ENCODE measurements around the gene PCGF1.
"Not testable (repeated sequence)": the region's sequence is repeated elsewhere in the genome, so short reads cannot be mapped to it uniquely, and the experiment has no call there.

Gene PCGF1

DNA sequence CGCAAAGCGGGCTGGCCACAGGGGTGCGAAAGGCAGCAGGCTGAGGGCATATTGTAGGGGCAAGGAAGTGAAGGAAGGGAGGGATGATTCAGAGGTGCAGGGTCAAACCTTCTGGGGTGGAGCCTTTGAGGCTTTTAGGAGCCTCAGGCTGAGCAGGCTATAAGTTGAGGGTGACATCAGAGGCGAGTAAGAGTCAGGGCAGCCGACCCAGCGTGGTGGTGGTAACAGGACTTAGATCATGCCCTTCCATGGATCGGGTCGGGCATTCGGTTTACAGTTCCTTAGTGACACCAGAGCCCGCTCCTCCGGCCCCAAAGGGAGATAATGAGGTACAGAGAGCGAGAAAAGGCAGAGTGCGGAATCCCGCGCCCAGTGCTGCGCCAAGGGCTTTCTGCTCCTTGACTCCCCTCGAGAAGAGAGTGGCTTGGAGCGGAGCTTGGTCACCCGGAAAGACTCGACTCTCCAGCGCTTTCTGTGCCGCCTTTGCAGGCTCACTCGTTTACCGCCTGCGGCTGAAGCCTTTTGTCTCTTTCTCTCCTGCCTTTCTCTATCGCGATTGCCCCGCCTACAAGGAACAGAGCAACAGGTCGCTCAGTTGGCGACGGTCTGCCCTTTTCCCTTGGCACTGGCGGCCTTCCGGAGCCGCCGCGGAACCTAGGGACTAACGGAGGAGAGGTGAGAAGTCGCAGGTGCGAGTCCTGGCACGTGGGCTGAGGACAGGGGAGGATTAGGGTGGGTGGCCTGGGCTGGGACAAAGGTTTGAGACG lies 8.8 kb downstream of the PCGF1 start:
- DNase-seq: peak; percentile 53

DNA sequence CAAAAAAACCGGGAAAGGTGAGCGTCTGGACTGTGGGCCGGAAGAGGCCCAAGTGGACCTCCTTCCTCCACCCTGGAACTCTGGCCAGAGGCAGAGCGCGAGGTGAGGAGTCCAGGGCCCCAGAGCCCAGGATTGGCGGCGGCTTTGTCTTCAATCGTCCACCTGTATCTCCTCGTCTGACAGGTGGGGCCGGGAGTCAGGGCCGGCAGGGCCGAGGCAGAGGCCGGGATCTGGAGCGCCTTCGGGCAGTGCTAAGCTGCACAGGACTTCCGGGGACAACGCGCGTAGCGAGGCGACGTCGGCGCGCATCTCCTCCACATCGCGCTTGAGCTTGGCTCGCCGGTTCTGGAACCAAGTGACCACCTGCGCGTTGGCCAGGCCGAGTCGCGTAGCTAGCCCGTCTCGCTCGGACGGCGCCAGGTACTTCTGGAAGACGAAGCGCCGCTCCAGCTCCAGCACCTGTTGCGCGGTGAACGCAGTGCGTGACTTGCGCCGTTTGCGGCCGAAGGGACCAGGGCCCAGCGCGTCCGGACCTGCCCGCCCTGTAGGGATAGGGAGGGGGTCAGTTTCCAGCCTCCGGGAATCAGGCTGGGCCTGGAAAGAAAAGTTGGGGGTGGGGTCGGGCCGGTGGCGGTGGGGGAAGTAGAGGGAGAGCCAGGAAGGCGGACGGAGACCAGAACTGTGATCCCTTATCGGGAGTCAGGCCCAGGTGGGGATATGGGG lies 9.6 kb downstream of the PCGF1 start:
- peak; percentile 33 for DNase-seq

DNA sequence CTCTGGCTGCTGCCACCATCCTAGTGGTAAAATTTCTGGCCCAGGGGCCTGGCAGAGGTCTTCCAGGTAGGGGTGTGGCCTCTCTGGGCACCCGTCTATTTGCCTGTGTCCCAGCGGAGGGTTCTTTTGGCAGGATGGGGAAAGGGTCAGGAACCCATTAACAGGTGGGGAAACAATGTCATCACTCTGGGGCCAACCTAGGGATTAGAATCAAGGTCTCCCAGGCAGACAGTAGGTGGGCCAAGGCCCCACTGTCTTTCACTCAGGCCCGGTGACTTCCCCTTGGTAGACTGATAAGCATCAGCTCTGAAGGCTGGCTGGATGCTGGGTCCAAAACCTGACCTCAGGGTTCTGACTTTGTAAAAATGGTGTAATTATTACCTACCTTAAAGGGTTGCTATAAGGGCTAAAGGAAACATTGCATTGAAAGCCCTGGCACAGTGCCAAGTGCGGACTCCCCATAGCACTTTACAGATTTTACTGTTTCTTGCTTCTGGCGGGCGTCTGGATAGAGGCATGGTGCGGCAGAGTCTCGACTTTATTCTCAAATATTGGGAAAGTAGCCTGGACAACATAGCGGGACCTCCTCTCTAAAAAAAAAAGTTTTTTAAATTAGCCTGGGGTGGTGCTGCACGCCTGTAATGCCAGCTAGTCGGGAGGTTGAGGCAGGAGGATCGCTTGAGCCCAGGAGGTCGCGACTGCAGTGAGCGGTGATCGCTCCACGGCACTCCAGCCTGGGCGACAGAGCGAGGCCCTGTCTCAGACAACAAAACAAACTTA lies 10.3 kb downstream of the PCGF1 start:
- no peak for DNase-seq

DNA sequence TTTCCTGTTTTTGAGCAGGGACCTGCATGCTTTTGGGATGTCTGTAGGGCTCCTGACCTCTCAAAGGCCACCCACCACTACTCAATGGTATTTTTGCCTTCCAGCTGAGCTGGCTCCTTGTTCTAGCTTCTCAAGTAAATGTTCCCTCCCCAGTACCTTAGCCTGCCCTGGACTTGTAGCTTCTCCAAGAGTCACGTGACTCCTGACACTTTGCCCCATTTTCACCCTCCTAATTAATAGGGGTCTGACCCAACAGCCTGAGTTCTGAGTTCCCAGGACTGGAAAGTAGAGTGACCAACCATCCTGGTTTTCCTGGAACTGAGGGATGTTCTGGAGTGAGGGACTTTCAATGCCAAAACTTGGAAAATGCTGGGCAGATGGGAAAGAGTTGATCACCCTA lies 12.1 kb downstream of the PCGF1 start:
- no peak for DNase-seq

DNA sequence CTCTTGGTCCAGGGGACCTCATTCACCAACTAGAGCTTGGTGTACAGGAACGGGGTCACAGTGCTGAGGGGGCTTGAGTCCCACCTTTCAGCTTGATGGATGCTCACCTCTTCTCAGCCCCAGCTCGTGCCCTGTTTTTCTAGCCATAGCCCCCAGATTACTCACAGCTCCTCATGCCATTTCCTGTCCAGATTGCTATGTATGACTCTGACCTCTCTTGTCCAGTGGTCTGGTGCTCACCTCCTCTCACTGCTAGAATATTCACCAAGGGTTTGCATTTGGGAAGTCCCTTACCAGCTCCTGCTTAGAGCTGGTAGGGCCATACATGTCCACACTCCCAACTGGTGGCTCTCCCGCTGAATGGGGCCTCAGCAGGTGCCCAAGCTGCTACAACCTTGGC lies 13.9 kb downstream of the PCGF1 start:
- no peak for DNase-seq

DNA sequence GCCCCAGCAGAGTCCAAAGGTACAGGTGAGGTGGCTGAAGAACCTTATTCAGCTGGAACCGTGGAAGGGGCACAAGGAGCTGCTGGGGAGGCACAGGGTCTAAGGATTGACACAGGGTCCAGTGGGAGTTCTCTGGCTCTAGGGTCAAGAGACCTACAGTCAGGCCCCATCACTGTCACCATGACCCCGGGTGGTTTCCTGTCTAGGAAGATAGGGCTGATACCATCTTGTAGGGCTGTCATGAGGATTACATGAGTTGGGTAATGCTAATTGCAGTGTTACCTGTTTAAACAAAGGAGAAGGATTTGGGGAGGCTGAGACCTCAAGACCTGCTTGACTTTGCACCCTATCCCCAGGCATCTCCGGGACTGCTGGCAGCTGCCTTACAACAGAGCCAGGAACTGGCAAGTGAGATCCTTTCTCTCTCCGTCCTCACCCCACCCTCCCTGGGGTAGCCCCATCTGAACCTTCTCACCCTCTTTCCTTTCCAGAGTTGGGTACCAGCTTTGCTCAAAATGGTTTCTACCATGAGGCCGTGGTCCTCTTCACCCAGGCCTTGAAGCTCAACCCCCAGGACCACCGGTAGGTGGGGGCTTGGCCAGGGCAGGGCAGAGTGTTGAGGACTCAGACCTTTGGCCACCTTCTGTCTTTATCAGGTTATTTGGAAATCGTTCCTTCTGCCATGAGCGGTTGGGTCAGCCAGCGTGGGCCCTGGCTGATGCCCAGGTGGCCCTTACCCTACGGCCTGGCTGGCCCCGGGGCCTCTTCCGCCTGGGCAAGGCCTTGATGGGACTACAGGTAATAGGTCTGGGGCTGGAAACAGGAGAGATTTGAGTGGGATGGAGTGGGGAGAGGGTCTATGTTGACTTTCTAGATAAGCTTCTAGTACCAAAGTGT lies 15.6 kb downstream of the PCGF1 start:
- DNase-seq: no peak

DNA sequence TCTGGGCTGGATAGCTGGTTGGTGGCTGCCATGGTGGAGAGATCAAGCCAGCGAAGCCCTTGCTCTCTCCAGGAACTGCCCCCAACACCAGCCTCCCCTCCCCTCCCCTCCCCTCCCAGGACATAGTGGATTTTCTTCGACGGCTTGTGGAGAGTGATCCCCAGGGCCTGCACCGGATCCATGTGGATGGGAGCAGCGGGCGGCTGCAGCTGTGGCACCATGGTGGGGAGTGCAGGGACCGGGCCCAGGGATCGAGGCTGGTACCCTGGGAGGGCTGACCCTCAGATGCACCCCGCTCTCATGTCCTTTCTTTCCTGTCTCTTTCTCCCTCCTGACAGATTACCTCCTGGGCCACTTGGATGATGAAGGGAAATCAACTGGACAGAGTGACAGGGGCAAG lies 17.6 kb downstream of the PCGF1 start:
- no peak for DNase-seq

DNA sequence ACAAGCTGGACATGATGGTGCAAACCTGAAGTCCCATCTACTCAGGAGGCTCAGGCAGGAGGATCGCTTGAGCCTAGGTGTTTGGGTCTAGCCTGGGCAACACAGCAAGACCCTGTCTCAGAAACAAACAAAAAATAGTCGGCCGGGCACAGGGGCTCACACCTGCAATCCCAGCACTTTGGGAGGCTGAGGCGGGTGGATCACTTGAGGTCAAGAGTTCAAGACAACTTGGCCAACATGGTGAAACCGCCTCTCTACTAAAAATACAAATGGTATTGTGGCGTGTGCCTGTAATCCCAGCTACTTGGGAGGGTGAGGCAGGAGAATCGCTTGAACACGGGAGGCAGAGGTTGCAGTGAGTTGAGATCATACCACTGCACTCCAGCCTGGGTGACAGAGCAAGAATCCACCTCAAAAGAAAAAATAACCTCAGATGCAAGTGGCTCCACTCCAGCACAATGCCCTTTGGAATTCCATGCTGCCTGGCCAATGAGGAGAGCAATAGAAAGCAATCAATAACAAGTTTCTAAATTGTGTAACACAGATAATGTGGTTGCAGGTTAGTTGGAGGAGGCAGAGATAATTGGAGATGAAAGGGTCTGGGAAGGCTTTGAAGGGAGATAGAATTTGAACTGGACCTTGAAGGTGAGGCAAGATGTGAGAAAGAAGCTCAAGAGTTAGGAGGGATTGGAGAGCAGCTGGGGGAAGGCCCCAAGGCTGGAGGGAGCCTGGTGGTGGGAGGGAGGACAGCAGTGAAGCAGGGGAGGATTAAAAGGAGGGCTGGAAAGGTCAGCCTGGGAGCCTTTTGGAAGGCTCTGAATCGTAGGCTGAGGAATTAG lies 18.6 kb downstream of the PCGF1 start:
- no peak for DNase-seq

DNA sequence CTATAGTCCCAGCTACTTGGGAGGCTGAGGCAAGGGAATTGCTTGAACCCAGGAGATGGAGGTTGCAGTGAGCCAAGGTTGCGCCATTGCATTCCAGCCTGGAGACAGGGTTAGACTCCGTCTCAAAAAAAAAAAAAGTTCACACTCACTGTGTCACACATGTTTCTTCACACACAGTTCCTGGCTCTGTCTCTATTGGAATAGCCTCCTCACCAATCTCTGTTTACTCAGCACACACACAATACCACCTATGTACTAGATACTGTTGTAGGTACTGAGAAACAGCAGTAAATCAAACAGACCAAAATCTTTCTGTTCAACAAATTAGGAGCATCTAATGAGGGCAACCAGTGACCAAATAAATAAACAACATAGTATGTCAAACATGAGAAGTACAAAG lies 21.4 kb downstream of the PCGF1 start:
- no peak for DNase-seq

DNA sequence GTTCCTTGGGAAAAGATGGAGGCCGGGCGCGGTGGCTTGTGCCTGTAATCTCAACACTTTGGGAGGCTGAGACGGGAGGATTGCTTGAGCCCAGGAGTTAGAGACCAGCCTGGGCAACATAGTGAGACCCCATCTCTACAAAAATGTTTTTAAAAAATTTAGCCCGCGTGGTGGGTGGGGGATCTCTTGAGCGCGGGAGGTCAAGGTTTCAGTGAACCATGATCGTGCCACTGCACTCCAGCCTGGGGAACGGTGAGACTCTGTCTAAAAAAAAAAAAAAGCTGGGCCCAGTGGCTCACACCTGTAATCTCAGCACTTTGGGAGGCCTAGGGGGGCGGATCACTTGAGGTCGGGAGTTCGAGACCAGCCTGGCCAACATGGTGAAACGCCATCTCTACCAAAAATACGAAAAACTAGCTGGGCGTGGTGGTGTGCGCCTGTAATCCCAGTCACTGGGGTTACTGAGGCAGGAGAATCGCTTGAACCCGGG lies 23.8 kb downstream of the PCGF1 start:
- not testable (repeated sequence) for DNase-seq

DNA sequence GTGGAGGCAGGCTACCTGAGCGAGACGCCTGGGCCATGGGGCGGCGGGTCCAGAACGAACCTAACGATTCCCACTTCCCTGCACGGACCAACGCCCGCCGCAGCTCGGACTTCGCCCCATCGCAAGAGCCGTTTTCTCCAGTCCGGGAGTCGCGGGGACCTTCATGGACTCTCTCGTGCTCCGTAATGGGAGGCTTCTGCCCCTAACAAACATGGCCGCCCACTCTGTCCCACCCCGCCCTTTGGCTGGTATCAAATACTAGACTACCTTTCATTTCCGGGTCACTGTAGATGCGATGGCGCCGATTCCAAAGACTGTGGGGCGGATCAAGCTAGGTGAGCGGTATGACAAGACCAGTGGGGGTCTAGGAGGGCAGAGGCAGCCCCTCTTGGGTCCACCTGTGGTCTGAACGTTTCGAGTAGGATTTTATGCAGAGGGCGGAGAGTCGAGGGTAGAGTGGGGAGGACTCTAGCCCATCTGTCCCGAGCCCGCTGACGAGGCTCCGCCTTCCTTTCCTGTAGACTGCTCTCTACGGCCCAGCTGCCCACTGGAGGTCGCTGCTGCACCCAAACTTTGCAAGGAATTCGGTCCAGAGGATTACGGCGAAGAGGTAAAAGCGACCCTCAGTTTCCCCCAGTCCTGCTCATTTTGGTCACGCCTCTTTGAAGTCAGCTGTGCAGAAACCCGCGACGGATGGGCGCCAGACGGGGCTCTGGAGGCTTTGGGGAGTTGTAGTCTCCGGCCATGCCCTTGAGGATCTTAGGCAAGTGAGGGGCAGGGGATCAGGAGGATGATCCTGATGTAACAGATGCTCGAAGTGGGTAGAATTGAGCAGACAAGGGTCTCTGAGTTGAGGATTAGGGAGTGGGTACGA lies 24.5 kb downstream of the PCGF1 start, which contains the start of the genes CCDC142 and TTC31:
Gene CCDC142, minus strand, starts transcription at position 198 of the 874 bp plus-strand sequence. Its CDS starts 161 bp downstream, at position 37.
Gene TTC31, plus strand, starts transcription at position 281 of the 874 bp plus-strand sequence. Its CDS starts 15 bp downstream, at position 296.
- DNase-seq: peak; percentile 97

DNA sequence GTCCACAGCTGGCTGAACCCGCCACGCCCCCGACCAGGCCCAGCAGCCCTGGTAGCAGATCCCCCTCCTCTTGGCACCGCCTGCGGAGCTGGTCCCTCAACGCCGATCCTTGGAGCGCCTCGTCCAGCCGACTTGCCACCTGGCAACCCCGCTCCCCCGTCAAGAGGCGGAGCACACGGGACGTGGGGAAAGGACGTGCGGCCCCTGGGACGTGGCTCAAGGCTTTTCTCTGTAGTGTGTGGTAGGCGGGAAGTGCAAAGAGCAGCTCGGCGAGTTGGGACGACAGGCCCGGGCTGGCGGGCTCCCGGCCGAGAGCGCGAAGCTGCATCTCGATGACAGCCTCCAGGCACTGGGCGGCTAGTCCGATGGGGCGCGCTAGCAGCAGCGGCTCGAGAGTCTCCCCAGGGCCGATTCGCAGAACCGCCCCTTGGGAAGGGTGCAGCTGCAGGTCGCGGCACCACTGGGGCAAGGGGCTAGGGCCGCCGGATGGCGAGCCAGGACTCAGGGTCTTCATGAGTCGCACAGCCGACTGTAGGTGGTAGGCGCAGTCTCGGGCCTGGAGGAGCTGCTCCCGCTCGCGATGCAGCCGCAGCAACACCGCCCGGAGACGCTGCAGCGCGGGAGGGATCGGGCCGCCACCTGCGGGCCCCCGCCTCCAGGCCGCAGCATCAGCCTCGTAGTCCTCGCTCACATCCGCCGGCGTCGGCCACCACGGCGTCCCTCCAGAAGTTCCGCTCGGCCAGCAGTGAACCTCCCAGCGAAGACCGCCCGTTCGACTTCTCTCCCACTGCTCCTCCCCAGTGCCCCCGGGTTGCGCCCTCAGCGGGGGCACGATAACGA lies 25.3 kb downstream of the PCGF1 start:
- DNase-seq: peak; percentile 35

DNA sequence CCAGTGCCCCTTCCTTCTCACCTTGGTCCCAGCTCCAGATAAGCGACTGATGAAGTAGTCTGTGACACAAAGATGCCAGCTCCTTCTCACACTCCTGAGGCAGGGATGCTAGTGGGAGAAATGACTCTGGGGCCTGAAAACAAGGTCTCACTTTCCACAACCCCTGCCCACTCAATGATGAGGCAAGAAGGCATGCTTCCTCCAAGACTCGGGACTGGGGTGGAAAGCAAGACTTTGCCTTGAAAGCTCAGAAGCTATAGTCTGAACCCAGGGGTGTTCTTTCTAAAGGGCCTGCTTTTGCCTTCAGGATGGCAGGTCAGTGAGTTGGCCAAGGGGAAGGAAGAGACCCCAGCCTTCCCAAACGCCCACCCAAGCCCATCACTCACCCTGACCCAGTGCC lies 26.1 kb downstream of the PCGF1 start:
- DNase-seq: no peak

DNA sequence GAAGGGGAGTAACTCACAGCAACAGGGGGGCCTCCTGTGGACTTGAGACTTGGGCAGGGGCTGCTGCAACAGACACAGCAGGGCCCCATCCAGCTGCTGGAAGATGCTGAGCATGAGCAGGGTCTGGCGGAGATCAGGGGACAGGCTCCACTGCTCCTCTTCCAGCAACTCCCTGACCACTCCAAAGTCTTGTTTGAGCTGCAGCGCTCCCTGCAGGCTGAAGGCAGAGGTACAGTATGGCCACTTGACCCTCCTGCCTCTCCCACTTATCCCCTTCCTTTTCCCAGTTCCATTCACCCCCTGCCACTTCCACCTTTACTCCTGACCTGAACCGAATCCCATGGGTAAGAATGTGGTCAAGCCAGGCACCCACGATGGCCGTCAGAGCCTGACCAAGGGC lies 32.6 kb downstream of the PCGF1 start:
- no peak for DNase-seq

DNA sequence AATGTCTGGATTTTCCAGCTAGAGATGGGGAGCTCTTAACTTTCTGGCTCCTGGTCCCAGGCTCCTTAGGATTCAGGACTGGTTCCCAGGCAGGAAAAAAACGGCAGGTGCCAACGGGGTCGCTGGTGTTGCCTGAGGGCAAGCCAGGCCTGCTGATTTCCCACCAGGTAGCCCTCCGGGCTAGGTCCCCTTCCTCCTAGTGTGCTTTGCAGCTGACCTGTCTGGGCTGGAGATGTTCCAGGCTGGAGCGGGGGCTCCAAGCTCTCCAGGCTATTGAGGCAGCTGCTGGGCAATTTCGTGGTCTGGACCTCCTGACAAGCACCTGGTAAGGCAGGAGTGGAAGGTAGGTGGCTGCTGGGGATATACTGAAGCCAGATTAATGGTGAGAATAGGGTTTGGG lies 33.0 kb downstream of the PCGF1 start:
- no peak for DNase-seq

DNA sequence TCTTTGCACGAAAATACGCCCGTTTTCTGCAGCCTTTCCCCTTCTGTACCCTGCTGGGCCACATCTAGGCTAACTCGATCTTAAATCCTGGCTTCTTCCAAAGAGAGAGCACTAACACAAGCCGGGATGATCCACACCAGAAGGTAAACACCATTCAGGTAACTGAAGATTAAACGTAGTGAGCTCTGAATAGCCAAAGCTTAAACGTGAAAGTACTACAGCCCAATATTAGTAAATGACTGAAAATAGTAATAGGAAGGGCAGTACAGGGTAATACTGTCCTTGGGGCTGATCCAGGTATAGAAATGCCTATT lies 34.6 kb downstream of the PCGF1 start:
- DNase-seq: no peak

DNA sequence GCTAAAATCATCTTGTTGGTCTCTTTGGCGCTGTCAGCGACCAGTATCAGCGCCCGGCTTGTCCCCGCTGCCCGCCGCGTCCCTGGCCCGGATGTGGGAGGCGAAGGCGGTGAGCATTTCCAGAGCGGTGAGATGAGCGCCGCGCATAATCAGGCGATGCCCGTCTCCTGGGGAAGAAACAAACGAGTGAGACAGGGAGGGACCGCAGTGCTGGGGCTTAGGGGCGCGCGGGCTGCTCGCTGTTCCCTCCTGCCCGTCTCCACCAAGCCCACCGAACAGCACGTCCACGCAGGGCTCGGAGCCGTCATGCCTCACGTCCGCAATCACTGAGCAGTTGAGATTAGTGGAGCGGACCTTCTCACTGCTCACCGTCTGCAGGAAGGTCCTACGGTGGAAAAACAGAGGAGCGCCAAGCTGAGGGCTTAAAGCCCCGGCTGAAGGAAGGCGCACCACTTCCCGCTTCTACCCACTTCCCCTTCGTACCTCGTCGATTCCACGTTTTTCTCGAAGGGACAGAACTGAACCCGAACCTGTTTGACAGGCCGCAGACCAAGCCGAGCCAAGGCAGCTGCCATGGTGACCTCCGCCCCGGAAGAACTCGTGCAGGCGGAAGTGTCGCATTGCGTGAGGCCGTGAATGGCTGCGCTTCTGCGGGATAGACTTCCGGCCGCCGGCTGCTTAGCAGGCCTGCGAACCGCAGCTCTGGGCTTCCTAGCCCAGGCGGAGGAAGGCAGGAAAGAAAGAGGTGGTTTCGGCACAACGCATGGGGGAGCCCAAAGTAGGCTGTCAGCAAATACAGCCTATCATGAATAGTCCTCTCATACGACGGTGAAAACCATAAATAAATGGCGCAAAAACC lies 35.2 kb downstream of the PCGF1 start, which contains the start of gene MRPL53:
Gene MRPL53, minus strand, starts transcription at position 595 of the 859 bp plus-strand sequence. Its CDS starts 20 bp downstream, at position 575.
- DNase-seq: peak; percentile 94

Data from hematopoietic multipotent progenitor cell treated with erythropoietin and hydrocortisone succinate and interleukin-3 and kit ligand, for 8 days (in vitro differentiated cells).